Measurements from ENCODE around the gene TUBGCP3. TPM values are rescaled to one million over a fixed set of nuclear protein-coding genes. Genes with fewer than 3 reads are reported as not detected.

Gene TUBGCP3
- polyA plus RNA-seq, 4 donors = 5.4 to 21.2 (median 13.2) TPM

- no peaks in the 10 kb centered on the region for H3K9me3 ChIP-seq (ENCODE audit: control insufficient read depth in 2 of 2, insufficient read depth in 1 of 2, low read depth in 1 of 2, low read length in 1 of 2)
- no peak overlapping the region for H3K4me3 ChIP-seq (ENCODE audit: low read depth in 1 of 3, low read length in 3 of 3)
- H3K4me1 ChIP-seq (ENCODE audit: control insufficient read depth in 3 of 3, insufficient read depth in 2 of 3, low read depth in 1 of 3, low read length in 2 of 3) = no peaks in the 10 kb centered on the region
- FAIRE-seq (no peak), DNase-seq (no peak)
- no peaks in the 10 kb centered on the region for H3K27me3 ChIP-seq (ENCODE audit: control insufficient read depth in 3 of 3, insufficient read depth in 3 of 3, low read length in 3 of 3)
- H3K27ac ChIP-seq (ENCODE audit: low read depth in 1 of 3, low read length in 2 of 3) = no peak overlapping the region
- WGBS, 3 donors = 89 to 90% (median 89%) methylated on average over 40 of the region's 40 CpGs
- H3K36me3 ChIP-seq (ENCODE audit: control insufficient read depth in 3 of 3, insufficient read depth in 2 of 3, low read depth in 1 of 3, low read length in 3 of 3) = no peaks in the 10 kb centered on the region
These were observed 121.6 kb downstream of the TUBGCP3 start for GRCh38 chr13:112466132-112467058.

GRCh38 chr13:112465251-112466131 lies 122.5 kb downstream of the TUBGCP3 start:
- FAIRE-seq (no peak), DNase-seq (no peak)

GRCh38 chr13:112464720-112465119 lies 123.2 kb downstream of the TUBGCP3 start:
- Histone ChIP-seq H3K4me3 (ENCODE audit: low read depth in 1 of 3, low read length in 3 of 3) (no peak overlapping the region), H3K36me3 (ENCODE audit: control insufficient read depth in 3 of 3, insufficient read depth in 2 of 3, low read depth in 1 of 3, low read length in 3 of 3) (no peaks in the 10 kb centered on the region), H3K4me1 (ENCODE audit: control insufficient read depth in 3 of 3, insufficient read depth in 2 of 3, low read depth in 1 of 3, low read length in 2 of 3) (no peaks in the 10 kb centered on the region), H3K27me3 (ENCODE audit: control insufficient read depth in 3 of 3, insufficient read depth in 3 of 3, low read length in 3 of 3) (no peaks in the 10 kb centered on the region), H3K9me3 (ENCODE audit: control insufficient read depth in 2 of 2, insufficient read depth in 1 of 2, low read depth in 1 of 2, low read length in 1 of 2) (peaks cover 0 to 4% of the 10 kb centered on the region in 2 donors), H3K27ac (ENCODE audit: low read depth in 1 of 3, low read length in 2 of 3) (no peak overlapping the region)
- 93 to 95% (median 93%) methylated on average over 14 of the region's 14 CpGs for WGBS, 3 donors
- DNase-seq (no peak), FAIRE-seq (no peak)

More at GRCh38 chr13:112465251-112466131, 122.5 kb downstream of the TUBGCP3 start:
- no peak overlapping the region for H3K4me3 ChIP-seq (ENCODE audit: low read depth in 1 of 3, low read length in 3 of 3)
- no peaks in the 10 kb centered on the region for H3K36me3 ChIP-seq (ENCODE audit: control insufficient read depth in 3 of 3, insufficient read depth in 2 of 3, low read depth in 1 of 3, low read length in 3 of 3)
- WGBS, 3 donors = 86 to 90% (median 87%) methylated on average over 35 of the region's 35 CpGs
- no peaks in the 10 kb centered on the region for H3K4me1 ChIP-seq (ENCODE audit: control insufficient read depth in 3 of 3, insufficient read depth in 2 of 3, low read depth in 1 of 3, low read length in 2 of 3)
- peaks cover 0 to 4% of the 10 kb centered on the region in 2 donors for H3K9me3 ChIP-seq (ENCODE audit: control insufficient read depth in 2 of 2, insufficient read depth in 1 of 2, low read depth in 1 of 2, low read length in 1 of 2)
- no peaks in the 10 kb centered on the region for H3K27me3 ChIP-seq (ENCODE audit: control insufficient read depth in 3 of 3, insufficient read depth in 3 of 3, low read length in 3 of 3)
- no peak overlapping the region for H3K27ac ChIP-seq (ENCODE audit: low read depth in 1 of 3, low read length in 2 of 3)

- peaks cover 0 to 4% of the 10 kb centered on the region in 2 donors for H3K9me3 ChIP-seq (ENCODE audit: control insufficient read depth in 2 of 2, insufficient read depth in 1 of 2, low read depth in 1 of 2, low read length in 1 of 2)
- FAIRE-seq (no peak), DNase-seq (no peak)
- H3K27me3 ChIP-seq (ENCODE audit: control insufficient read depth in 3 of 3, insufficient read depth in 3 of 3, low read length in 3 of 3) = no peaks in the 10 kb centered on the region
- no peak overlapping the region for H3K4me3 ChIP-seq (ENCODE audit: low read depth in 1 of 3, low read length in 3 of 3)
- 88 to 93% (median 93%) methylated on average over 5 of the region's 5 CpGs for WGBS, 3 donors
- no peaks in the 10 kb centered on the region for H3K4me1 ChIP-seq (ENCODE audit: control insufficient read depth in 3 of 3, insufficient read depth in 2 of 3, low read depth in 1 of 3, low read length in 2 of 3)
- no peak overlapping the region for H3K27ac ChIP-seq (ENCODE audit: low read depth in 1 of 3, low read length in 2 of 3)
- H3K36me3 ChIP-seq (ENCODE audit: control insufficient read depth in 3 of 3, insufficient read depth in 2 of 3, low read depth in 1 of 3, low read length in 3 of 3) = no peaks in the 10 kb centered on the region
These were observed 125.5 kb downstream of the TUBGCP3 start for GRCh38 chr13:112462408-112462807.

GRCh38 chr13:112457485-112457884 lies 130.5 kb downstream of the TUBGCP3 start:
- FAIRE-seq (no peak), DNase-seq (no peak)
- Histone ChIP-seq H3K27me3 (ENCODE audit: control insufficient read depth in 3 of 3, insufficient read depth in 3 of 3, low read length in 3 of 3) (no peaks in the 10 kb centered on the region), H3K9me3 (ENCODE audit: control insufficient read depth in 2 of 2, insufficient read depth in 1 of 2, low read depth in 1 of 2, low read length in 1 of 2) (peaks cover 0 to 4% of the 10 kb centered on the region in 2 donors), H3K4me1 (ENCODE audit: control insufficient read depth in 3 of 3, insufficient read depth in 2 of 3, low read depth in 1 of 3, low read length in 2 of 3) (no peaks in the 10 kb centered on the region), H3K27ac (ENCODE audit: low read depth in 1 of 3, low read length in 2 of 3) (no peak overlapping the region), H3K4me3 (ENCODE audit: low read depth in 1 of 3, low read length in 3 of 3) (no peak overlapping the region), H3K36me3 (ENCODE audit: control insufficient read depth in 3 of 3, insufficient read depth in 2 of 3, low read depth in 1 of 3, low read length in 3 of 3) (no peaks in the 10 kb centered on the region)
- 71 to 79% (median 76%) methylated on average over 13 of the region's 13 CpGs for WGBS, 3 donors

- no peak for FAIRE-seq
- no peak overlapping the region for H3K4me3 ChIP-seq (ENCODE audit: low read depth in 1 of 3, low read length in 3 of 3)
- no peak for DNase-seq
- H3K36me3 ChIP-seq (ENCODE audit: control insufficient read depth in 3 of 3, insufficient read depth in 2 of 3, low read depth in 1 of 3, low read length in 3 of 3) = no peaks in the 10 kb centered on the region
- H3K4me1 ChIP-seq (ENCODE audit: control insufficient read depth in 3 of 3, insufficient read depth in 2 of 3, low read depth in 1 of 3, low read length in 2 of 3) = no peaks in the 10 kb centered on the region
- H3K27me3 ChIP-seq (ENCODE audit: control insufficient read depth in 3 of 3, insufficient read depth in 3 of 3, low read length in 3 of 3) = no peaks in the 10 kb centered on the region
- H3K9me3 ChIP-seq (ENCODE audit: control insufficient read depth in 2 of 2, insufficient read depth in 1 of 2, low read depth in 1 of 2, low read length in 1 of 2) = peaks cover 0 to 4% of the 10 kb centered on the region in 2 donors
- no peak overlapping the region for H3K27ac ChIP-seq (ENCODE audit: low read depth in 1 of 3, low read length in 2 of 3)
- 88 to 92% (median 89%) methylated on average over 9 of the region's 9 CpGs for WGBS, 3 donors
These were observed 130.9 kb downstream of the TUBGCP3 start for GRCh38 chr13:112457081-112457480.

- H3K27me3 ChIP-seq (ENCODE audit: control insufficient read depth in 3 of 3, insufficient read depth in 3 of 3, low read length in 3 of 3) = no peaks in the 10 kb centered on the region
- no peak overlapping the region for H3K4me3 ChIP-seq (ENCODE audit: low read depth in 1 of 3, low read length in 3 of 3)
- no peak for DNase-seq
- H3K9me3 ChIP-seq (ENCODE audit: control insufficient read depth in 2 of 2, insufficient read depth in 1 of 2, low read depth in 1 of 2, low read length in 1 of 2) = peaks cover 0 to 4% of the 10 kb centered on the region in 2 donors
- H3K27ac ChIP-seq (ENCODE audit: low read depth in 1 of 3, low read length in 2 of 3) = no peak overlapping the region
- FAIRE-seq = no peak
- H3K36me3 ChIP-seq (ENCODE audit: control insufficient read depth in 3 of 3, insufficient read depth in 2 of 3, low read depth in 1 of 3, low read length in 3 of 3) = no peaks in the 10 kb centered on the region
- H3K4me1 ChIP-seq (ENCODE audit: control insufficient read depth in 3 of 3, insufficient read depth in 2 of 3, low read depth in 1 of 3, low read length in 2 of 3) = no peaks in the 10 kb centered on the region
- 78 to 85% (median 80%) methylated on average over 22 of the region's 22 CpGs for WGBS, 3 donors
These were observed 131.6 kb downstream of the TUBGCP3 start for GRCh38 chr13:112456138-112457056.
